K562 (cell line): ENCODE results near the gene CCDC183. TPM values are rescaled to one million over a fixed set of nuclear protein-coding genes. Genes with fewer than 3 reads are reported as not detected.

Source experiments
- ARID2 ChIP-seq: fragments of 450-650 bp; IDR thresholded peaks from 2 replicates; pipeline ENCODE4 v1.6.1; 2017; ENCODE audit warnings: antibody characterized with exemption, mild to moderate bottlenecking
- C11orf30 ChIP-seq: fragments of 450-650 bp; IDR thresholded peaks from 2 replicates; pipeline ENCODE4 v1.6.1; 2016; ENCODE audit warnings: low read depth, mild to moderate bottlenecking
- CHAMP1 ChIP-seq: fragments of 450-650 bp; IDR thresholded peaks from 2 replicates; pipeline ENCODE4 v1.6.1; 2016; ENCODE audit warnings: mild to moderate bottlenecking
- CREM ChIP-seq: IDR thresholded peaks from 2 replicates; pipeline ENCODE4 v1.6.1; 2014; ENCODE audit warnings: antibody characterized with exemption, low read depth
- GATA2 ChIP-seq: sonication (generic); formaldehyde crosslinking; IDR thresholded peaks from 2 replicates; pipeline ENCODE4 v1.4.0; 2020; ENCODE audit warnings: mild to moderate bottlenecking, missing genetic modification reagents
- HDAC6 ChIP-seq: IDR thresholded peaks from 2 replicates; pipeline ENCODE4 v1.6.1; 2012; ENCODE audit warnings: low read depth, mild to moderate bottlenecking, control low read depth, inconsistent platforms, low read length, moderate library complexity
- HMG20B ChIP-seq: fragments of 250-450 bp; sonication (Bioruptor Pico); IDR thresholded peaks from 2 replicates; pipeline ENCODE4 v1.5.0; 2021; ENCODE audit warnings: mild to moderate bottlenecking
- HNRNPL ChIP-seq: fragments of 200-400 bp; formaldehyde crosslinking; IDR thresholded peaks from 2 replicates; pipeline ENCODE4 v1.6.1; 2017; ENCODE audit warnings: low read depth, mild to moderate bottlenecking, low read length
- KAT7 ChIP-seq: sonication (generic); formaldehyde crosslinking; IDR thresholded peaks from 2 replicates; pipeline ENCODE4 v1.8.0; 2022; ENCODE audit warnings: missing genetic modification reagents, mild to moderate bottlenecking, borderline replicate concordance
- KDM5B ChIP-seq: fragments of 200-600 bp; sonication (generic); IDR thresholded peaks from 2 replicates; pipeline ENCODE4 v1.6.1; 2012; ENCODE audit warnings: low read depth, mild to moderate bottlenecking, moderate library complexity, low read length, control low read depth, inconsistent platforms; ENCODE audit not compliant: insufficient replicate concordance
- MED1 ChIP-seq: sonication (generic); formaldehyde crosslinking; IDR thresholded peaks from 2 replicates; pipeline ENCODE4 v1.8.1; 2023; ENCODE audit warnings: missing genetic modification reagents, borderline replicate concordance
- NBN ChIP-seq: fragments of 450-650 bp; IDR thresholded peaks from 2 replicates; pipeline ENCODE4 v1.6.1; 2016; ENCODE audit warnings: low read depth, mild to moderate bottlenecking
- NEUROD1 ChIP-seq: fragments of 150-350 bp; IDR thresholded peaks from 2 replicates; pipeline ENCODE4 v1.6.1; 2014; ENCODE audit warnings: borderline replicate concordance, low read length, low read depth; ENCODE audit not compliant: partially characterized antibody
- PRPF4 ChIP-seq: fragments of 200-400 bp; formaldehyde crosslinking; IDR thresholded peaks from one replicate; pipeline ENCODE4 v1.6.1; 2017; ENCODE audit warnings: low read length, low read depth, mild to moderate bottlenecking; ENCODE audit not compliant: insufficient read depth, poor library complexity, severe bottlenecking
- SOX6 ChIP-seq: fragments of 450-650 bp; IDR thresholded peaks from 2 replicates; pipeline ENCODE4 v1.6.1; 2014; ENCODE audit warnings: mild to moderate bottlenecking
- U2AF2 ChIP-seq: fragments of 200-400 bp; formaldehyde crosslinking; optimal IDR thresholded peaks from 2 replicates; pipeline ENCODE3; 2017; ENCODE audit warnings: low read depth, mild to moderate bottlenecking, low read length
- ZBTB2 ChIP-seq: fragments of 450-650 bp; IDR thresholded peaks from 2 replicates; pipeline ENCODE4 v1.6.1; 2016; ENCODE audit warnings: antibody characterized with exemption
- ZBTB34 ChIP-seq: fragments of 250-450 bp; sonication (Bioruptor Pico); IDR thresholded peaks from 2 replicates; pipeline ENCODE4 v1.8.0; 2021; ENCODE audit warnings: mild to moderate bottlenecking, moderate library complexity
- ZBTB43 ChIP-seq: sonication (generic); formaldehyde crosslinking; IDR thresholded peaks from 2 replicates; pipeline ENCODE4 v1.8.0; 2023; ENCODE audit warnings: mild to moderate bottlenecking, missing genetic modification reagents
- ZNF174 ChIP-seq: fragments of 250-450 bp; sonication (Bioruptor Pico); IDR thresholded peaks from 2 replicates; pipeline ENCODE4 v1.4.0; 2020; ENCODE audit warnings: mild to moderate bottlenecking
- ZNF717 ChIP-seq: fragments of 250-450 bp; sonication (Bioruptor Pico); IDR thresholded peaks from 2 replicates; pipeline ENCODE4 v1.5.0; 2021
- ZNF76 ChIP-seq: fragments of 250-450 bp; sonication (Bioruptor Pico); IDR thresholded peaks from 2 replicates; pipeline ENCODE4 v1.4.0; 2020; ENCODE audit warnings: mild to moderate bottlenecking, moderate library complexity, borderline replicate concordance
- polyA plus RNA-seq, 8 experiments: library from polyadenylated mRNA; depleted of rRNA in 4 of 8; stranded (reverse) in 5 of 8; unstranded in 3 of 8; fragments of >200 nt; fragmentation: Nextera tagmentation in 2 of 8; fragmentation: Illumina TruSeq in 1 of 8; extraction: Ambion mirVana in 2 of 8; extraction: Trizol in 1 of 8; gene quantifications; 2 replicates each; pipeline versions ENCODE4 v1.2.1 to v1.2.3, GENCODE V29; 2011 to 2014; ENCODE audit warnings: inconsistent platforms in 1 of 8, missing spikeins in 1 of 8
- total RNA-seq, 7 experiments: library from RNA; depleted of rRNA in 6 of 7; stranded (reverse); fragments of >200 nt in 6 of 7; fragmentation: Illumina TruSeq in 2 of 7; extraction: Trizol in 2 of 7; gene quantifications; 2 replicates each; pipeline versions ENCODE4 v1.2.1 to v1.2.3, GENCODE V29; 2011 to 2021; ENCODE audit warnings: low replicate concordance in 1 of 7

The CCDC183 gene
- total and polyA plus RNA-seq, 9 of the 15 experiments (the other 6 are each of a cell fraction or from before 2014, with no cell fraction given): 0.21 to 0.60 (median 0.29) TPM; not detected in 4

- TF ChIP-seq ZBTB34 (CRISPR knock-in tag) (no peak), KDM5B (peak; percentile 92), SOX6 (peak; percentile 8; the same call in 1 of the 2 replicates), C11orf30 (peak; percentile 78), ZNF174 (no peak), ARID2 (no peak), HNRNPL (peak; percentile 88), GATA2 (CRISPR knock-in tag) (no peak), NEUROD1 (peak; percentile 99), MED1 (no peak), CREM (peak; percentile 64), HDAC6 (no peak), HMG20B (no peak), KAT7 (CRISPR knock-in tag) (peak; percentile 45; the same call in 1 of the 2 replicates), U2AF2 (no peak), ZNF76 (CRISPR knock-in tag) (no peak), ZBTB2 (no peak), CHAMP1 (no peak), ZNF717 (CRISPR knock-in tag) (no peak), NBN (no peak), PRPF4 (no peak), ZBTB43 (CRISPR knock-in tag) (0 out of 2 replicates have a peak, but pooled peaks have one; percentile 15)
Observed at GRCh38 chr9:136849038-136849959, 53.2 kb downstream of the CCDC183 start, which contains the start of gene PHPT1 (continued).
